Upper lobe of right lung (tissue), 1 donor: ENCODE results near the gene ELN. TPM values are rescaled to one million over a fixed set of nuclear protein-coding genes. Genes with fewer than 3 reads are reported as not detected.

Experiments used
- ATAC-seq: fragments of 200-7000 bp; cut with Tn5 transposase; one replicate; pipeline ENCODE4 v1.9.1; 2020; ENCODE audit warnings: mild to moderate bottlenecking, moderate library complexity
- DNase-seq: peaks from one replicate; pipeline ENCODE4 v3.0.0-alpha.2; 2020
- H3K27ac ChIP-seq: fragments of 200-600 bp; one replicate; pipeline ENCODE4 v1.8.0; 2022
- H3K27me3 ChIP-seq: fragments of 200-600 bp; one replicate; pipeline ENCODE4 v1.8.0; 2022; ENCODE audit warnings: mild to moderate bottlenecking
- H3K36me3 ChIP-seq: fragments of 200-600 bp; one replicate; pipeline ENCODE4 v1.8.0; 2022
- H3K4me1 ChIP-seq: fragments of 200-600 bp; one replicate; pipeline ENCODE4 v1.8.0; 2022
- H3K4me3 ChIP-seq: fragments of 200-600 bp; one replicate; pipeline ENCODE4 v1.8.0; 2022; ENCODE audit warnings: mild to moderate bottlenecking
- H3K9me3 ChIP-seq: fragments of 200-600 bp; one replicate; pipeline ENCODE4 v1.8.0; 2022
- CTCF ChIP-seq: fragments of 200-600 bp; IDR thresholded peaks from one replicate; pipeline ENCODE4 v1.8.0; 2022; ENCODE audit warnings: antibody characterized with exemption
- intact Hi-C: fragments of 100-400 bp; cut with DNase I; formaldehyde crosslinking; loops from one replicate; pipeline ENCODE4 v1.11.0; 2022
- total RNA-seq: library from RNA; stranded (reverse); fragmentation: NEBNext Ultra II Directional; extraction: Animal tissue kit (Norgen Biotek cat#: 25700); gene quantifications from one replicate; pipeline ENCODE4 v1.2.1, GENCODE V29; 2021
- donor health status: DM: no; HTN: yes; CAD: no; lungs with severe emphysema.

The ELN gene
- total RNA-seq, 1 donor from 2014 or later = 231 TPM

DNA sequence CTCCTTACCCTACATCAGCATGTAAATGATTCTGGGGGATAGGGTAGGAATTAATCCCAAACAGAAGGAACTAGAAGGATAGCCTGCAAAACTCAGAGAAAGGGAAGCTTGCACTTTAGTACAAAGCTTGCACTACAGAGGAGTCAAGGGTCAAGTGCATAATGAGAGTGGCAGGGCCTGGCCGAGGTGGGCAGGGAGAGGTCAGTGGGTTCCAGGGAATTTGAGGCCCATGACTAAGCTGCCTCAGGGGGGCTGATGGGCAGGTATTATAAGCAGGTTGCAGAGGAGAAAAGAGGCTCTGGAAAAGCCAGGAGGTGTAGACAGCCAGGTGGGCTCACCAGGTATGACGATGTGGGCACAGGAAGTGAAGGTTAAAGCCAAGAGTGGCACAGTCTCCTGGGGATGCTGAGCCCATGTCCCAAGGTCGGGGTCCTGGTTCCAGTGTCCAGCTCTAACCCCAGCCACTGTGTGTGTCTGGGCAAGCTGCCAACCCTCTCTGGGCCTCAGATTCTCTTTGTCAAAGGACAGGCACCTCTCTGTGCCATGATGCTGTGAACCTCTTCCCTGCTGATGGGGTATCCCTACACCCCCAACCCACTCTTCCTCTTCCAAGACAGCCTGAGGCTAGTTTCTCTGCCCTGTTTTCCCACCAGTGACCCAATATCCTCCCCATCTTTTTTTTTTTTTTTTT, 32.0 kb upstream of the ELN start:
- TF ChIP-seq CTCF = no peak
- Histone ChIP-seq H3K27ac (no peak overlapping the region), H3K36me3 (no peaks in the 10 kb centered on the region), H3K27me3 (no peaks in the 10 kb centered on the region), H3K4me3 (no peak overlapping the region), H3K9me3 (no peaks in the 10 kb centered on the region), H3K4me1 (peaks cover 11% of the 10 kb centered on the region)
- intact Hi-C loops = no loop called here
- DNase-seq = no peak
- ATAC-seq = no peak

DNA sequence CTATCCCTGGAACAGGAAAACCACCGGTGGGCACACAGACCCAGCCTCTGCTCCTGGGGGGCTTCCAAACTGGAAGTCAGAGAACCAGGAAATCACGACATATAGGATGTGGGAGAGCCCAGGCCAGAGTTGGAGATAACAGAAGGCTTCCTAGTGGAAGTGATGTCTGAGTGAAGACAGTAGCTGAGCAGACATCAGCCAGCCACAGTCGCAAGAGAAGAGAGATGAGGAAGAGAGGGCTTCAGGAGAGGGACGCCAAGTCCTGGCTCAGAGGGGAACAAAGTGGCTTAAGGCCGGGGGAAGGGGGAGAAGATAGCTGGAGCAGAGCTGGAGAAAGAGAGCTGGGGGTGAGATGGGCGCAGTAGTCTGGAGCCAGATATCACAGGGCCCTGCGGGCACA, 30.9 kb upstream of the ELN start:
- Histone ChIP-seq H3K4me1 (peaks cover 11% of the 10 kb centered on the region), H3K27ac (no peak overlapping the region), H3K9me3 (no peaks in the 10 kb centered on the region), H3K36me3 (no peaks in the 10 kb centered on the region), H3K4me3 (no peak overlapping the region), H3K27me3 (no peaks in the 10 kb centered on the region)
- TF ChIP-seq CTCF = no peak
- intact Hi-C loops = no loop called here
- ATAC-seq (no peak), DNase-seq (no peak)

DNA sequence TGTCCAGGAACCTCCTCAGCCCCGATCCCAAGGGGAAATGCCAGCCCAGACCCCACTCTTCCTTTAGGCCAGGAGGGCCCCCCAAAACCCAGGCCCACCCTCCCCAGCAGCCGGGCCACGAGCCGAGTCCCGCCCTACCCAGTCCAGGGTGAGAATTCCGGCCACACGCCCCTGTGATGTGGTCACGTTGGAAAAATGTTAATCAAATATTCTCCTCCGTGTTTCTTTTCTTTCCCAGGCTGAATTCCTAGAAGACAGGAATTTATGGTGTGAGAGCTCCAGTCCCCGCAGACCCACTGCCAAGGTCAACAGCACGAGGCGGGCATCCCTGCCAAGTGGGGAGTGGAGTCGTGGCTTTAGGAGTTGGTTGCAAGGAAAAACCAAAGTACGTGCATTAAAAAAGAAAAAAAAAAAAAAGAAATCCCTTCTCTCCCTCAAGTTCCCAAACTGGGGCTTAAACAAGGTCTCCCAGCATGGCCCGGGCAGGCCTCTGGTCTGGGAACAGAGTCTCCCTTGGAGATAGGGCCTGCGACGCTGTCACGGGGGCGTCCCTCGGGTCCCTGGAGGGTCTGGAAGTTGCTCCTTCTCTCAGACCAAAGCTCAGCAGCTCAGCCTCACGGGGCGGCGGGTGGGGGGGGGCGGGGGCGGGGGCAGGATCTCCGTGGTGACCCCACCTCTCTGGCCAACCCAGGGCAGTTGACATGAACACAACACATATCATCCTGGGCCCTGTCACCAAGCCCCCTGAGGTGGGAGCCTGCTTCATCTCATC, 28.1 kb upstream of the ELN start:
- Histone ChIP-seq H3K4me3 (no peak overlapping the region), H3K9me3 (no peaks in the 10 kb centered on the region), H3K36me3 (no peaks in the 10 kb centered on the region), H3K27ac (peak overlapping the region; percentile 61), H3K4me1 (peaks cover 5% of the 10 kb centered on the region), H3K27me3 (no peaks in the 10 kb centered on the region)
- TF ChIP-seq CTCF = no peak
- ATAC-seq = peak; percentile 12
- no peak for DNase-seq
- intact Hi-C loops = no loop called here

GRCh38 chr7:74000489-74001149, 27.4 kb upstream of the ELN start:
- H3K27me3 ChIP-seq = no peaks in the 10 kb centered on the region
- no peak overlapping the region for H3K4me3 ChIP-seq
- peaks cover 5% of the 10 kb centered on the region for H3K4me1 ChIP-seq
- intact Hi-C loops = no loop called here
- no peaks in the 10 kb centered on the region for H3K36me3 ChIP-seq
- peak overlapping the region; percentile 61 for H3K27ac ChIP-seq
- H3K9me3 ChIP-seq = no peaks in the 10 kb centered on the region
- TF ChIP-seq CTCF = no peak
- ATAC-seq = no peak
- no peak for DNase-seq

GRCh38 chr7:74001150-74001494, 26.9 kb upstream of the ELN start:
- H3K4me1 ChIP-seq = peaks cover 5% of the 10 kb centered on the region
- no peaks in the 10 kb centered on the region for H3K27me3 ChIP-seq
- DNase-seq (no peak), ATAC-seq (no peak)
- H3K9me3 ChIP-seq = no peaks in the 10 kb centered on the region
- TF ChIP-seq CTCF = no peak
- no peak overlapping the region for H3K4me3 ChIP-seq
- intact Hi-C loops = no loop called here
- no peaks in the 10 kb centered on the region for H3K36me3 ChIP-seq
- H3K27ac ChIP-seq = peak overlapping the region; percentile 61
